Activated CD8-positive, alpha-beta memory T cell treated with anti-CD3 and anti-CD28 coated beads, Interleukin-2, amount 50 U/mL, for 24 hours (primary cell): ENCODE data around the gene SCN2B.

Experiments used
- DNase-seq: peaks from one replicate; pipeline ENCODE4 v3.0.0-alpha.2; 2020; ENCODE audit errors: extremely low read depth

The SCN2B gene, protein sequence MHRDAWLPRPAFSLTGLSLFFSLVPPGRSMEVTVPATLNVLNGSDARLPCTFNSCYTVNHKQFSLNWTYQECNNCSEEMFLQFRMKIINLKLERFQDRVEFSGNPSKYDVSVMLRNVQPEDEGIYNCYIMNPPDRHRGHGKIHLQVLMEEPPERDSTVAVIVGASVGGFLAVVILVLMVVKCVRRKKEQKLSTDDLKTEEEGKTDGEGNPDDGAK

DNA sequence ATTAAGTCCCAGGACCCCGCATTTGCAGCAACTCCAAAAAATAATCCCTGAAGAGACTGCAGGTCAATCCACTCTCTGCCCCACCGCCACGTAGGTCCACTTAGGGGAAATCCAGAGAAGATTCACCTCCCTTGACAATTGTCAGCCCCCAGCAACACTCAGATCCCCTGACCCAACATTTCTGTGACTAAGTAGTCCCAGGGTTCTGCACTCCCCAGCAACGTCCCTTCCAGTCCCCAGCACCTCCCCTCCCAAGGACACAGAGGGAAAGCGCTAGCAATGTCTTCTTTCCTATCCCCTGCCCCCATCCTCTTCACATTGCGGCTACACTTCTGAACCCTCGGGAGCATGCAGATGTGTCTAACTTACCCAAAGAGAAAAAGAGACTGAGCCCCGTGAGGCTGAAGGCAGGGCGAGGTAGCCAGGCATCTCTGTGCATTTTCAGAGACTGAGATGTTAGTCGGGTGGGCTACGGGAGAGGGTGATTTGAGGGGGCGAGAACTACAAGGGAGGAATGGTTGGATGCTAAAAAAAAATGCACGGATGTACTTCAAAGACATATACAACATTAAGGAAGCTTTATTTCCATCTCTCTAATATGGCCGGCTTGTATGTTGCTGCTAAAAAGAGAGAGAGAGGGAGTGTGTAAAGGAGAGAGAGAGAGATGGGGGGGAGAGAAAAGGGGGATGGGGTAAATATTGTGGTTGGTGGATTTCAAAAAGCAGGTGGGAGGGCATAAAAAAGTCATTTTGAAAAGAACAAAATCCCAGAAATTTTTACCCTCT is at the start of gene SCN2B:
TSS of gene SCN2B (minus strand) at position 647 of the 785 bp plus-strand sequence. CDS start at position 439, 208 bp downstream.
- no peak for DNase-seq

DNA sequence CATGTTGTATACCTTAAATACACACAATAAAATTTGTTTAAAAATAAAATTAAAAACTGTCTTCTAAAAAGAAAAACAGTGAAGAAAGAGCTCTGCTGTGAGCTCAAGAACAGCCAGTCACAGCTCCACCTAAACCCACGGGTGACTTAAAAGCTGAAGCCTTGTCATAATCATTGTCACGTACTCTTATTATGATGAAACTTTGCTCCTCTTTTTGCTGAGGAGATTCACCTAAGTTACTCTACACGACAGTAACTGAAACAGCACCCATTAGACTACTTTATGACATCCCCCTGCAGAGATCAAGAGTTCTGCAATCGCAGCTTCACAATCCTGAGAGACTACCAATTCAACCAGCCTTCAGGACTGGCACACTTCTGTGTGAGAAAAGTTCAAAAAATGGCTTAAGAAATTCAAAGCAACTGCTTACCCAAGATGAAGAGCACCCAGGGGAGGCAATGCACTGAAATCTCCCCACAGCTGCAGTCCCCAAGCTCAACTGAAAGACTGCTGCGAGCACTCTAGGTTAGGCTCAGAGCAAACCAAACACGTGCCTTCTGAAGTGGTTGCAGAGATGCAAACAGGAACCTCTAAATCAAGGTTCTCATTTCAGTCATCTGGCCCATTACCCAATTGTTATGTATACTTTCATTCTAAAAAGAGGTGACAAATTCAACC is 48.2 kb upstream of the SCN2B start, which contains the start of gene JAML:
TSS of gene JAML (minus strand) at position 501 of the 678 bp plus-strand sequence. CDS start 10,145 bp downstream, outside the sequence.
- DNase-seq: peak; percentile 39

DNA sequence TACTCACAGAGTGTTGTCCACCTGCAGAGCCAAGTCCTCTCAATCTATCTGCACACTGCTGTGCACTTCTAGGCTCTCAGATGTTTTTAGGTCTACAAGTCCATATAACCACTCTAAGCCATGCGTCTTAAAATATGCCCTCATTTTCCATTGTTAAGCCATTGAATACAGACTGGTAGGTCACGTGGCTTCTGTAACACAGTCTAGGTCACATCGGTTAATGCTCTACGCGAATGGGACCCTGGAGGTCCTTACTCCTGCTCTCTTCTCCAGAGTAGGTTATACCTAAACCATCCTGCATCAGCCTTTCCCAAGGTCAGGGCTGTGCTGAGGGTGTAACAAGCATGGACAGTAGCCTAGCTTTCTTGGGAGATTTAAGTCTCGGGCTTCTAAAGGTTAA is 47.6 kb upstream of the SCN2B start:
- DNase-seq: no peak

DNA sequence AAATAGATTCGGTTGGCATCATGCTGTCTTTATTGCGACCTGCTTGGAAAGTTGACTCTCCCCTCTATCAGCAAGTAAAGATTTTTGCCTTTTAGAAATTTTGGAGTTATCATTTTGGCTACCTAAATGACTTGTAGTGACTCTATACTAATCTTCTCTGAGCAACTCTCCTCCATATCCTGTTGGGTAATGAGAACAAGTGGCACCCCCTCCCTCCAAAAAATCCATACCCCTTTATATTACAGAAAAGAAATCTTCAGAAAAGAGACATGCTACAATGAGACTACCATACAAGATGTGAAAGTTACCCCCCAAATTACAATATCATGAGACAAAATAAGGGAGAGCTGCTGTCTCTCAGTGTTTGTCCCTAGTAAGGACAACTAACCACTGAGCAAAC is 47.1 kb upstream of the SCN2B start:
- DNase-seq: no peak

DNA sequence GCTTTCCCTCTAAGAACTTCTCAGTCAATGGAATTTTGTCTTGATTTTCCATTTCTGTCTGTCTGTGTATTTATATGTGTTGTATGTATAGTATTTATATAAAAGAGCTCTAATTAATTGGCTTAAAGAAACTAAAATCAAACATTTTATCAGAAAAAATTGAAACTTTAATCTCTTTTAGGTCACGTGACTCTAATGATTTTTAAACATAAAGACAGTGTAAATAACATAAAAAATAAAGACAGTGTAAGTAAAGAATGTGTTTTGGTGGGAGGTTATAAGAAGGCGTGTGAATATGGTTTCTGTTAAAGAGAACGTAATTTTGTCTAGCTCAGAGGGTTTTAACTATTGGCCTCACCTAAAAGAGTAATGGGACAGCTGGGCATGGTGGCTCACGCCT is 46.0 kb upstream of the SCN2B start:
- DNase-seq: no peak

DNA sequence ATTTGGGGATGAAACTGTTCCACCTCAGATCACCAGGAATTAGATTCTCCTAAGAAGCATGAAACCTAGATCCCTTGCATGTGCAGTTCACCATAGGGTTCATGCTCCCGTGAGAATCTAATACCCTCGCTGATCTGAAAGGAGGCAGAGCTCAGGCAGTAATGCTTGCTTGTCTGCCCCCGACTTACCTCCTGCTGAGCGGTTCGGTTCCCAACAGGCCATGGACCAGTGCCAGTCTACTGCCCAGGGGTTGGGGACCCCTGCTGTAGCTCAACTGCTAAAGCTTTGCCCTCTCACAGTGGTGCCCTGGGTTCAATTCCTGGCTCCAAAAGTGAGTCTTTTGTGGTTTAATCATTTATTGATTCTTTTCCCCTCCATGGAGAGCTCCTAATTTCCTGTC is 45.0 kb upstream of the SCN2B start:
- DNase-seq: no peak

DNA sequence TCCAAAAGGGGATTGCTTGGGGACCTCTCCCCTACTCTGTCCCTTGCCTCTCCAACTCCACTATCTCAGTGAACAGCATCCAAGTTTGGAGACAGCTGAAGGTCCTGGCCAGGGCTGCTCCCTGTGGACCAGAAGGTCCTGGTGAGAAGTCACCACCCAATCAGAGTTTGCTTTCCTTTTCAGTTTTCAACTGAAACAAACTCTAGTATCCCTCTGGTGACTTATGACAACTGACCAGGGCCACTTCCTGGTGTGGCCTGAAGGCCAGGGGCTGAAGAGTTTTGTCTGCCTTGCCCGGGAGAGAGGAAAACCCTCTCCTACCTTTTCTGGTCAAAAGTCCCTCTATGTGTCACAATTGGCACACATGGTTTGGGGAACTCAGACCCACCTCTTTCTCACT is 43.3 kb upstream of the SCN2B start:
- DNase-seq: no peak

DNA sequence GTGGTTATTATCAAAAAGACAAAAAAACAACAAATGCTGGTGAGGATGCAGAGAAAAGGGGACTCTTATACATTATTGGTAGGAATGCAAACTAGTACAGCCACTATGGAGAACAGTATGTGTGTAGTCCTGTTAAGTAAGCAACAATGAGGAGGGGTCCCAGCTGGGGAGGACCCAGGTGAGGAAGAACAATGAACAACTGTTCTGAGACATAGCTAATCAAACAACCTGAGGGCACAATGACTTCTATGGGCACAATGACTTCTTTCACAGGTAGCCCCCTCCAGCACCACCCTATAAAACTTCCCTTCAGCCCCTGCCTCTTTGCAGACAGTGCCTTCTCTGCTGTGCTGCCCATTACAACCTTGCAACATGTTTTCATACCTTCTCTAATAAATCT is 42.8 kb upstream of the SCN2B start:
- DNase-seq: no peak

DNA sequence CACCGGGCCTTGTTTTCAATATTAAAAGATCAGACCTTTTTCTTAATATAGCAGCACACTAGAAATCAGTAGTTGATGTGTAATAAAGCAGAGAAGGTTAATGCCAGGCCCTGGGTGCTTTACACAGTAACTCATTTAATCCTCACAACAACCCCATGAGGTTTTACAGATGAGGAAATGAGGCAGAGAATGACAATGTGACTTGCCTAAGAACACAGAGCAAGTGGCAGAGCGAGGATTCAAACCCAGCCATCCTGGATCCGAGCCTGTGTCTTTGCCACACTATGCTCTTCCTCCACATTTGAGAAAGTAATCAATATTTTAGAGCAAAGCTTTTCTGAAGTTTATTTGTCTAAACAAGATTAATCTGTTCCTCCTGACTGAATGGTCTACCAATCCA is 41.1 kb upstream of the SCN2B start:
- no peak for DNase-seq

DNA sequence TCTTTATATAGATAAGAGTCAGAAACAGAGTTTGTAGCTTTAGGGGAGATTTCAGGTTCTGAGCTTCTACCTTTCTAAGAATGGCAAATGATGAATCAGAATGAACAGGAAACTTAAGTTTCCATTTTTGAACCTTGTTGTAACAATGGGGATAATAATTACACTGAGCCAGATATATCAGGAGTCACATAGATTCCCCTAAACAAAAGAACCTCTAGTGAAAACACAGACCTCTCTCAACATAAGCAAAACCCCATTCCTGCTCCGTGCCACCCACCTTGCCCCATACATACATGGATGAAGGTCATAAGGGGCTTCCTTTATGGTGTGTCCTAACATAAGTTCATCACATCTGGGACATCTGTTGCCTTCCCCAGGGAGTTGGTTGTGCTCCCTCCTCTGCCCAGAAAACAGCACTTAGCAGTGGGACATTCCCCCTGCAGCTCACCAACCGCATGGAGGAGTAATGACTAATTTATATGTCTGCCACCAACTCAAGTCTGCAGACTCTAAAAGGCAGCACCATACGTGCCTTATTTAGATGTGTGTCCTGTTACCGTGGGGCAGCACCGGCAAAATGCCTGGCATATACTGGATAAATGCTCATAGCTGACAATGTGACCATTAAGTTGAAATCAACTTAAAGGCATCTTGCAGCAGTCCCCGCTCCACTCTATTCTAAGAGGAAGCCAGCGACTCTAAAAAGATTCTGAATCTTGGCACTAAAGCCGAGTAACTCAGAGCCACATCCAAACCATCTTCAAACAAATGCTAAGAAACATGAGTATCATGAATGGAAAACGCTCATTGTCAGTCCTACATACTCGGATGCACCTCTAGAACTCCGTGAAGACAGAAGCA is 40.4 kb upstream of the SCN2B start:
- DNase-seq: peak; percentile 34

DNA sequence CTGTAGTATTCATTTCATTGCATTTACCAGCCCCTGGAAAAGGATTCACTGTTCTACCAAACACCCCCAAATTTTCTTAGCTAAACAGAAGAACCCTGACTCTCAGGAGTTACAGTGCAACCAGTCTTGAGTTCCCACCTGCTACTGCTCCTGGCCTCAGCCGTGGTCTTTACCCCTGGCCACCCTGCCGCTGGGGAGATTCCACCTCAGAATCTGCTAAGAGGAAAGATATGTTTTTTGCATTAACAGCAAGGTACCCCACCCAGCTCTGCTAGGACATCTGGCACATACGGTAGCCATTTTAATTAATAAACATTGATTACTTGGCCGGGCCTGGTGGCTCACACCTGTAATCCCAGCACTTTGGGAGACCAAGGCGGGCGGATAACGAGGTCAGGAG is 39.3 kb upstream of the SCN2B start:
- DNase-seq: no peak

DNA sequence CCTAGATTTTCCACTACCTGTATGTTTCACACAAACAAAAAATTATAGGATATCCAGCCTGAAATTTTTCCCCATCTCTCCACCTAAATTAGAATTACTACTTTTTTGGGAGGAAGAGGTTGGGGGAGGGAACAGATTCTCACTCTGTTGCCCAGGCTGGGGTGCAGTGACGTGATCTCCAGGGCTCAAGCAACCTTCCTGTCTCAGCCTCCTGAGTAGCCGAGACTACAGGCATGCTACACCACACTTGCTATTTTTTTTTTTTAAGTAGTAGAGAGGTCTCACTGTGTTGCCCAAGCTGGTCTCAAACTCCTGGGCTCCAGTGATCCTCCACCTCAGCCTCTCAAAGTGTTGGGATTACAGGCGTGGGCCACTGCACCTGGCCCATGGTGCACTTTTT is 38.8 kb upstream of the SCN2B start:
- no peak for DNase-seq

DNA sequence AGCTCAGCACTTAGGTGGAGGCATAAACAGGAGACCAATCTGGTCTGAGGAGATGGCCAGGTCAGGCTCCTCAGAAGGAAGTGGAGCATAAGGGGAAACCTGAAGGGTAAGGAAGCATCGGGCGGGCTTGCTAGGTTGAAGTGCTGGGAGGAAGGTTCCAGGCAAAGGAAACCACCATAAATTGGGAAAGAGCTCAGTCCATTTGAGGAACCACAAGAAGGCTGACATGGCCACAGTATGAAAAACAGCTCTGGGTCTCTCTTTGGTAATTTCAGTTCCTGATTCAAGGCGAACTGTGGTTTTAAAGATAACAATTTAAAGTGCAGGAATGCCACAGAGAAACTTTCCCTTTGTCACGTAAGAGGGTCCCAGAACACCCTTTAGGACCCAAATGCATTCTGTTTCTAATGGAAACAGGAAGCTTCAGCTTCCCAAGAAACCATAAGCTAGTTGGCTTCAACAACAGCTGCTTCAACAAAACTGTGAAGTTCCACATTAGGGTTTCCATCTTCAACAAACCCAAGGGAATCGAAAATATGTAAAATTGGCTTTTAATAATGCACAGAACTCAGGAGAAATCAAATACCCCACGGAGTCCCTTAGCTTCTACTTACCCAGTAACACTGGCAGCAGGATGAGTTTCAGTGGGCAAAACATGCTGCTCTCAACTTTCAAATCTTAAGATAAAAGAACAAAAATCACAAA is 37.9 kb upstream of the SCN2B start:
- DNase-seq: no peak

DNA sequence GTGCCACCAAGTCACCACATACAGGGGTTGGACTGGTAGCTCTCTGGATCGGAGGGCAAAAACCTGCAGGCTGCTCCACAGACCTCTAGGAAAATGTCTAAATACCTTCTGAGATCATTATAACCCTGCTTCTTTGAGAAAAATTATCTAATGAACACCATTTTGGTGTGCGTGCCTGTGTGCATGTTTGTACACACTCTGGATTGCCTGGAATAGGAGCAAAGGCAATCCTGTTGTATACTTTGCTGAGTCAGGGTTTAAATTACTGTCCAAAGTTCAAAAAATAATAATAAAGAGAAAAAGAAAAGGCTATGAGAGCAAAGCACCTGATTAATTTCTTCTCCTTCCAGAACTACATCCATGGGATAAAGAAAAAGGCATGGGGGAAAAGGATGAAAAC is 37.3 kb upstream of the SCN2B start:
- no peak for DNase-seq

DNA sequence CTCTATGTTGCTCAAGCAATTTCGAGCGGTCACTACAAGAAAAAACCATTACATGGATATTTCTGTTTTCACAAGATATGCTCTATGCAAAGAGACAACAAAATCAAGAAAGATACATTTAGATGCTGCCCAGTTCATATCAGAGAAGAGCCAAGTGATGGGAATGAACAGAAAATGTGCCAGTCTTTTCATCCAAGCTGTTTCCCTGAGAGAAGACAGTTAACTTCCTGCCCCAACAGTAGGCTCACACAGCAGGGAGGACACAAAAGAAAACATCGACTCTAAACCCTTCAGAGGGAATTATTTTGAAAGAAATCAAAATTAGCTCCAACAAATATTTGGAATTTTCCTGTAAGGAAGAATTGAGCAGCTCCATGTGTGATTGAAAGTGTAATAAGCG is 36.8 kb upstream of the SCN2B start:
- no peak for DNase-seq

DNA sequence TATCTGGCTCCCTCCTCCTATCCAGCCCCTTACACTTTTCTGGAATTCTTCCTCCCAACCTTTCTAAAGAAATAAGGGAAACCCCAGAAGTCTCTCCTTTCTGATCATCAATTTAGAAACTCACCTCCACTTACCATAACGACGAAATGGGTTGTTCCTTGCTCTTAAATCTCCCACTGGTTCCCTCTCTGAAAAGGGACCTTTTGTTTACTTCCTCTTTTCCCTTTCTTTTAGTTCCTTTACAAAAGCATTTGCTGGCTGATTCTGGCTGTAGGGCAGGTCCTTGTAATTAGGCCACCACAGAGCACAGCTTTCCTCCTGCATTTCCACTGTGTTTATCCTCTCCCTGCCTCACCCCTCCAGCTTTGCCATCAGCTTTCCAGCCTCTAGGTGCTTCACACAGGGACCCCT is 36.3 kb upstream of the SCN2B start:
- no peak for DNase-seq

DNA sequence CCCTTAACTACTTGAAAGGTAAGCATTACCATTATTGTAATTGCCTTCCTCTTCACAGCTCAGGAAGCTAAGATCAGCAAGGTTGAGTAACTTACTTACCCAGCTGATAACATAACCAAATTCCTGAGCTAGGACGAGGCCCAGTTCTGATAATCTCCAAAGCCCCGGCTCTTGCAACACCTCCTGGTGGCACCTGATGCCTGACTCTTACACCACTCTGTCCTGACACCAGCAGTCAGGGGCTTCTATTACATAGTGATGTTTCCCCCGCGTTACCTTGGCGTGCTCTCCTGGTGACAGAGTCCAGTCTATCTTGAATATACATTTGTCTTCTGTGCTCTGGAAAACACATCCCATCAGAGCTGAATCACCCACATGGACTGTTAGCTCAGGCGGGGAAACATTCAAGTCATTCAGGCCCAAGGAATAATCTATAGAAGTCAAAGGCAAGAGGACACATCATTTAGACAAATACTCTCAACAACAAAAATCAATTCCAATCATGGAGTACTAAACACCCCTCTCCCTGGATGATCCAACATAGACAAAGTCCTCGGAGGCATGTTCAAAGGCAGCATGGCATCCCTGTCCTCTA is 35.8 kb upstream of the SCN2B start:
- no peak for DNase-seq

DNA sequence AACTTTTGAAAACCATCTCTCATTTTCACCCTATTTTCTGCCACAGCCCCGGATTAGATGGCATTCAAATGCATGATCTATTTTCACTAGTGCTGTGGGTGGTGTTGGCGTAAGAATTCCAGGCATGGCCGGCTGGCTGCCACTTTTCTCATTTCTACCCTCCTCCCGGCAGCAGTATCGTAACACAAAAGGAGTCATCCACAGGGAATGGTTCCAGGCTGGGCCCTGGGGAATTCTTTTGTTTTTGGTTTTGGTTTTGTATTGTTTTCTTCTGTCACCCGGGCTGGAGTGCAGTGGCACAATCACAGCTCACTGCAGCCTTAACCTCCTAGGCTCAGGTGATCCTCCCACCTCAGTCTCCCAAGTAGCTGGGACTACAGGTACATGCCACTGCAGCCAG is 34.6 kb upstream of the SCN2B start:
- no peak for DNase-seq

DNA sequence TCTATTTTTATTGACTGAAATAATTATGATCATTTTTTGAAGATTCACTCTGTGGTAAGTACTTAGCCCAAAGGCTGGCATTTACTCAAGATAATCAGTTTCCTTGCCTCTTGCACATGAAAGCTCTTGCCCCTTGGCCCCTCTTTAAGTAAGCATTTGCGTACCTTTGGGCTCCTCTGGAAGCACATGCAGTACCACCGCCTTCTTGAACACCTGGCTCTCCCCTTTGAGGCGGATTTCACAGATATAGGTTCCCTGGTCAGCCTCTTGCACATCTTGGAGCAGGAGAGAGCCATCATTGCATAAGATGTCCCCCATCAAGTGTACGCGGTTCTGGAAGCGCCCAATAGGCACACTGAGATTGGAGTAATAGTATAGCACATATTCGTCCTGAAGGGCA is 33.9 kb upstream of the SCN2B start:
- DNase-seq: no peak

DNA sequence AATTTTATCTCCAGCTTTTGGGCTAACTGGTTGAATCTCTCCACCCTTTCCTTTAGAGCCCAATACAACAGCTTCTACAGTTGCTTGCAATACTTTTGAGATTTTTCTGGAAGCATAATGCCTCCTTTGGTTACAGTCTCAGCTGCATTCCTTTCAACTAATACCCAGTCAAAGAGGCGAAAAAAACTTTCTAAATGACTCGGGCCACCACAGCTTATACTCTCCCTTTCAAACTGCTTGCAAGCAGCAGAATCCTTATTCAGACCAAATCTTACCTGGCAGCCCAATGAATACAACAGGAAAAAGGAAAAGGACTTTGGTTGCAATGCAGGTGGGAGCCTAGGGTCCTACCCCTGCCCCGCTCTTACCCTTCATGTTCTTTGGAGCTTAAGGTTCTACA is 32.6 kb upstream of the SCN2B start:
- no peak for DNase-seq

DNA sequence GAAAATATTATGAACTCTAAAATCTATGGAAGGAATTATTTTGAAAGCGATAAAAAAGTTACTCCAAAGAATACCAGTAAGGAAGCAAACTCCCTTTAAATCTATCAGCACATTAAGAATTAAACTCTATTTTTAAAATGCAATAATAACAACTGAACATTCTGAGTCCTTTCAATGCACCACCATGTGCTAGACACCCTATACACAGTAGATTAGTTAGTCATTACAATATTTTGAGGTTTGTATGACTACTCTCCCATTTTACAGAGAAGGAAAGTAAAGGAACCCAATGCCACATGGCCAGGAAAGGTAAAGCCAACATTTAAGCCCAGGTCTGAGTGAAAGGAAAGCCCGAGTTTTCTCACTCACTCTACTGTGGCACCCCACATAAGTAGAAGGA is 30.6 kb upstream of the SCN2B start:
- no peak for DNase-seq
